Measurements from ENCODE around the gene CDH23. TPM values are rescaled to one million over a fixed set of nuclear protein-coding genes. Genes with fewer than 3 reads are reported as not detected.

Gene CDH23
- total and polyA plus RNA-seq, 9 of the 15 experiments (the other 6 are each of a cell fraction or from before 2014, with no cell fraction given): 0.18 to 1.2 (median 0.47) TPM

- H3K9me3 ChIP-seq (replicated peaks; ENCODE audit: control insufficient read depth, insufficient read depth, low read depth, low read length): no peaks in the 10 kb centered on the region
- CTCF ChIA-PET (ENCODE audit: low intra/inter-chr PET ratio): no interaction called here
- DNase-seq (ENCODE audit: extremely low read depth in 1 of 4, low spot score in 3 of 4) (no peak), ATAC-seq (no peak), FAIRE-seq (no peak)
- H3K4me3 ChIP-seq: no peak overlapping the region
- in situ Hi-C loops (cut with MboI) (no loop called here), intact Hi-C loops (cut with micrococcal nuclease) (no loop called here)
- peaks cover 2% of the 10 kb centered on the region for H3K9me1 ChIP-seq (ENCODE audit: control insufficient read depth, insufficient read depth, low read length)
- H3K4me1 ChIP-seq (replicated peaks in 1 of 2; ENCODE audit: control insufficient read depth in 2 of 2, insufficient read depth in 2 of 2, low read length in 2 of 2): peaks cover 38 to 76% of the 10 kb centered on the region in 2 experiments
- no peaks in the 10 kb centered on the region for H4K20me1 ChIP-seq (replicated peaks; ENCODE audit: control insufficient read depth, insufficient read depth, low read length)
- POLR2A ChIA-PET: interaction anchor here (1.0 to 1.1 kb wide), 2 partner anchors 16 to 64 kb away, joined by 3 read pairs; no protein-coding TSS in a partner anchor
- H3K27ac ChIP-seq (ENCODE audit: extremely low read depth, low read depth, low read length): no peak overlapping the region
- no peaks in the 10 kb centered on the region for H3K36me3 ChIP-seq (ENCODE audit: control insufficient read depth, insufficient read depth, low read length)
- no peaks in the 10 kb centered on the region for H3K79me2 ChIP-seq (ENCODE audit: control insufficient read depth, insufficient read depth, low read length)
- 79% methylated on average over 5 of the region's 5 CpGs for WGBS (ENCODE audit: insufficient coverage, low coverage, missing lambda C conversion rate)
- 0 out of 4 replicates have a peak overlapping the region, but pooled peaks of 1 of the 2 experiments have one; percentile 29 for H3K9ac ChIP-seq (ENCODE audit: insufficient read depth in 1 of 2, low read depth in 2 of 2, low read length in 2 of 2)
- no peaks in the 10 kb centered on the region for H3K27me3 ChIP-seq (ENCODE audit: control insufficient read depth in 2 of 2, insufficient read depth in 2 of 2, low read length in 2 of 2)
- no peak overlapping the region for H2AFZ ChIP-seq (ENCODE audit: low read depth, low read length)
- no peak for TF ChIP-seq HMG20A (CRISPR knock-in tag; conservative IDR thresholded peaks at IDR 0.05)
- TF ChIP-seq CREB3L1 (IDR thresholded peaks at IDR 0.05; ENCODE audit: borderline replicate concordance, low read depth): no peak
- H3K4me2 ChIP-seq (ENCODE audit: insufficient read depth, low read length): no peak overlapping the region
- BruUV-seq (replicated peaks): no TSS peak
These were observed 245.3 kb downstream of the CDH23 start for GRCh38 chr10:71641986-71642385.

GRCh38 chr10:71643904-71644303 lies 247.2 kb downstream of the CDH23 start:
- Histone ChIP-seq H3K79me2 (ENCODE audit: control insufficient read depth, insufficient read depth, low read length) (no peaks in the 10 kb centered on the region), H3K27ac (ENCODE audit: extremely low read depth, low read depth, low read length) (no peak overlapping the region), H3K4me1 (replicated peaks in 1 of 2; ENCODE audit: control insufficient read depth in 2 of 2, insufficient read depth in 2 of 2, low read length in 2 of 2) (peaks cover 37 to 72% of the 10 kb centered on the region in 2 experiments), H3K27me3 (ENCODE audit: control insufficient read depth in 2 of 2, insufficient read depth in 2 of 2, low read length in 2 of 2) (no peaks in the 10 kb centered on the region), H2AFZ (ENCODE audit: low read depth, low read length) (peak overlapping the region; percentile 49; the same call in 1 of the 2 replicates), H4K20me1 (replicated peaks; ENCODE audit: control insufficient read depth, insufficient read depth, low read length) (no peaks in the 10 kb centered on the region), H3K4me2 (ENCODE audit: insufficient read depth, low read length) (no peak overlapping the region), H3K9ac (ENCODE audit: insufficient read depth in 1 of 2, low read depth in 2 of 2, low read length in 2 of 2) (peak overlapping the region in 1 of 2 experiments; percentile 39; a peak in 1 of 4 replicates), H3K9me3 (replicated peaks; ENCODE audit: control insufficient read depth, insufficient read depth, low read depth, low read length) (no peaks in the 10 kb centered on the region), H3K9me1 (ENCODE audit: control insufficient read depth, insufficient read depth, low read length) (no peaks in the 10 kb centered on the region), H3K4me3 (no peak overlapping the region), H3K36me3 (ENCODE audit: control insufficient read depth, insufficient read depth, low read length) (no peaks in the 10 kb centered on the region)
- FAIRE-seq: no peak
- ChIA-PET CTCF (ENCODE audit: low intra/inter-chr PET ratio) (no interaction called here), POLR2A (no interaction called here)
- intact Hi-C loops (cut with micrococcal nuclease) (no loop called here), in situ Hi-C loops (cut with MboI) (no loop called here)
- no TSS peak for BruUV-seq (replicated peaks)
- 91% methylated on average over 6 of the region's 6 CpGs for WGBS (ENCODE audit: insufficient coverage, low coverage, missing lambda C conversion rate)
- ATAC-seq: no peak
- no peak for DNase-seq (ENCODE audit: extremely low read depth in 1 of 4, low spot score in 3 of 4)
- TF ChIP-seq ZNF175 (CRISPR knock-in tag; IDR thresholded peaks at IDR 0.05; ENCODE audit: low read depth) (no peak), ZBTB7A (IDR thresholded peaks at IDR 0.05; ENCODE audit: borderline replicate concordance, control insufficient read depth, low read depth, low read length) (no peak), YY1 (IDR thresholded peaks at IDR 0.05; ENCODE audit: borderline replicate concordance in 1 of 3, control insufficient read depth in 1 of 3, extremely low read depth in 1 of 3, insufficient read depth in 3 of 3, insufficient read length in 1 of 3, insufficient replicate concordance in 2 of 3, low read depth in 1 of 3, low read length in 2 of 3) (no peak), KLF16 (IDR thresholded peaks at IDR 0.05) (no peak), SAFB2 (IDR thresholded peaks at IDR 0.05; ENCODE audit: borderline replicate concordance, low read depth, low read length, severe bottlenecking) (no peak), SNRNP70 (optimal IDR thresholded peaks at IDR 0.05; ENCODE audit: low read depth, low read length) (no peak)
- TF ChIP-seq, protein P1, sequence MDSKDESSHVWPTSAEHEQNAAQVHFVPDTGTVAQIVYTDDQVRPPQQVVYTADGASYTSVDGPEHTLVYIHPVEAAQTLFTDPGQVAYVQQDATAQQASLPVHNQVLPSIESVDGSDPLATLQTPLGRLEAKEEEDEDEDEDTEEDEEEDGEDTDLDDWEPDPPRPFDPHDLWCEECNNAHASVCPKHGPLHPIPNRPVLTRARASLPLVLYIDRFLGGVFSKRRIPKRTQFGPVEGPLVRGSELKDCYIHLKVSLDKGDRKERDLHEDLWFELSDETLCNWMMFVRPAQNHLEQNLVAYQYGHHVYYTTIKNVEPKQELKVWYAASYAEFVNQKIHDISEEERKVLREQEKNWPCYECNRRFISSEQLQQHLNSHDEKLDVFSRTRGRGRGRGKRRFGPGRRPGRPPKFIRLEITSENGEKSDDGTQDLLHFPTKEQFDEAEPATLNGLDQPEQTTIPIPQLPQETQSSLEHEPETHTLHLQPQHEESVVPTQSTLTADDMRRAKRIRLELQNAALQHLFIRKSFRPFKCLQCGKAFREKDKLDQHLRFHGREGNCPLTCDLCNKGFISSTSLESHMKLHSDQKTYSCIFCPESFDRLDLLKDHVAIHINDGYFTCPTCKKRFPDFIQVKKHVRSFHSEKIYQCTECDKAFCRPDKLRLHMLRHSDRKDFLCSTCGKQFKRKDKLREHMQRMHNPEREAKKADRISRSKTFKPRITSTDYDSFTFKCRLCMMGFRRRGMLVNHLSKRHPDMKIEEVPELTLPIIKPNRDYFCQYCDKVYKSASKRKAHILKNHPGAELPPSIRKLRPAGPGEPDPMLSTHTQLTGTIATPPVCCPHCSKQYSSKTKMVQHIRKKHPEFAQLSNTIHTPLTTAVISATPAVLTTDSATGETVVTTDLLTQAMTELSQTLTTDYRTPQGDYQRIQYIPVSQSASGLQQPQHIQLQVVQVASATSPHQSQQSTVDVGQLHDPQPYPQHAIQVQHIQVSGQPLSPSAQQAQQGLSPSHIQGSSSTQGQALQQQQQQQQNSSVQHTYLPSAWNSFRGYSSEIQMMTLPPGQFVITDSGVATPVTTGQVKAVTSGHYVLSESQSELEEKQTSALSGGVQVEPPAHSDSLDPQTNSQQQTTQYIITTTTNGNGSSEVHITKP (IDR thresholded peaks at IDR 0.05; ENCODE audit: partially characterized antibody): peak; percentile 40
